Keratinocyte (primary cell): Measurements from ENCODE around the gene GPR152. TPM values are rescaled to one million over a fixed set of nuclear protein-coding genes. Genes with fewer than 3 reads are reported as not detected.

Experiments
- DNase-seq: peaks from one replicate; pipeline ENCODE4 v3.0.0-alpha.2; 2011; ENCODE audit warnings: low read depth, missing footprints, low spot score
- FAIRE-seq: peaks from 2 replicates; lab custom pipeline; 2011; peaks lifted over from hg19 to GRCh38; lab: Jason Lieb, UNC
- H2AFZ ChIP-seq: 2 replicates; pipeline ENCODE4 v1.6.0; 2012; ENCODE audit warnings: low read length, control low read depth, inconsistent platforms; ENCODE audit not compliant: control insufficient read depth
- H3K27ac ChIP-seq: 2 replicates; pipeline ENCODE4 v1.5.1; 2011; ENCODE audit warnings: low read length; ENCODE audit not compliant: control insufficient read depth, insufficient read depth
- H3K27me3 ChIP-seq: 3 replicates; pipeline ENCODE4 v1.6.0; 2011; ENCODE audit warnings: low read length; ENCODE audit not compliant: control insufficient read depth, insufficient read depth; ENCODE audit errors: extremely low read depth
- H3K36me3 ChIP-seq, 2 experiments: 2 replicates in 1 of 2; 3 replicates in 1 of 2; pipeline ENCODE4 v1.5.1; 2011; ENCODE audit warnings: low read length in 2 of 2, mild to moderate bottlenecking in 1 of 2; ENCODE audit not compliant: control insufficient read depth in 2 of 2, insufficient read depth in 2 of 2; ENCODE audit errors: extremely low read depth in 1 of 2
- H3K4me1 ChIP-seq: 3 replicates; pipeline ENCODE4 v1.5.1; 2011; ENCODE audit warnings: low read length; ENCODE audit not compliant: control insufficient read depth, insufficient read depth; ENCODE audit errors: extremely low read depth
- H3K4me2 ChIP-seq: 3 replicates; pipeline ENCODE4 v1.6.0; 2011; ENCODE audit warnings: low read depth, low read length; ENCODE audit not compliant: control insufficient read depth, insufficient read depth; ENCODE audit errors: extremely low read depth
- H3K4me3 ChIP-seq, 3 experiments: fragments of 200-600 bp in 1 of 3; sonication (generic) in 1 of 3; 2 replicates in 2 of 3; 3 replicates in 1 of 3; pipeline ENCODE4 v1.5.1; 2011 to 2016; ENCODE audit warnings: low read length in 3 of 3, mild to moderate bottlenecking in 3 of 3, control low read depth in 2 of 3, inconsistent platforms in 1 of 3, low read depth in 1 of 3, mixed read lengths in 1 of 3, mixed run types in 1 of 3, moderate library complexity in 1 of 3; ENCODE audit not compliant: control insufficient read depth in 2 of 3, insufficient read depth in 2 of 3; ENCODE audit errors: extremely low read depth in 1 of 3
- H3K79me2 ChIP-seq: 2 replicates; pipeline ENCODE4 v1.6.0; 2012; ENCODE audit warnings: low read length; ENCODE audit not compliant: control insufficient read depth, insufficient read depth
- H3K9ac ChIP-seq: 3 replicates; pipeline ENCODE4 v1.6.0; 2011; ENCODE audit warnings: low read length; ENCODE audit not compliant: control insufficient read depth, insufficient read depth; ENCODE audit errors: extremely low read depth
- H3K9me1 ChIP-seq: 3 replicates; pipeline ENCODE4 v1.6.0; 2011; ENCODE audit warnings: low read length; ENCODE audit not compliant: control insufficient read depth, insufficient read depth; ENCODE audit errors: extremely low read depth
- H3K9me3 ChIP-seq: 2 replicates; pipeline ENCODE4 v1.5.1; 2012; ENCODE audit warnings: low read depth, low read length; ENCODE audit not compliant: control insufficient read depth
- H4K20me1 ChIP-seq: 3 replicates; pipeline ENCODE4 v1.6.0; 2011; ENCODE audit warnings: low read length; ENCODE audit not compliant: control insufficient read depth, insufficient read depth; ENCODE audit errors: extremely low read depth
- CTCF ChIP-seq, 3 experiments: IDR thresholded peaks in 1 of 3; conservative IDR thresholded peaks in 1 of 3; optimal IDR thresholded peaks in 1 of 3; 2 replicates in 2 of 3; 3 replicates in 1 of 3; pipeline versions ENCODE3 to v1.5.1; 2011; ENCODE audit warnings: low read length in 3 of 3, mild to moderate bottlenecking in 3 of 3, moderate library complexity in 2 of 3, control low read depth in 1 of 3, inconsistent platforms in 1 of 3; ENCODE audit not compliant: insufficient read depth in 2 of 3; ENCODE audit errors: extremely low read depth in 1 of 3
- EZH2 ChIP-seq: IDR thresholded peaks from one replicate; pipeline ENCODE4 v1.6.1; 2012; ENCODE audit warnings: inconsistent platforms, mild to moderate bottlenecking, low read length, moderate library complexity
- dilution Hi-C: fragments of 300-500 bp; cut with MboI; formaldehyde crosslinking; loops from one replicate; pipeline ENCODE4 v1.7.0; 2020; ENCODE audit warnings: low sequenced_read_pairs; ENCODE audit not compliant: extremely low pct_ligation_motif_present
- polyA plus RNA-seq, 5 experiments: library from polyadenylated mRNA; depleted of rRNA in 3 of 5; stranded (reverse) in 3 of 5; stranded (forward) in 1 of 5; unstranded in 1 of 5; fragments of >200 nt; gene quantifications; 1 replicate in 1 of 5; 2 replicates in 3 of 5; 3 replicates in 1 of 5; pipeline versions ENCODE4 v1.2.1 to v1.2.3, GENCODE V29; 2011 to 2012; ENCODE audit warnings: missing spikeins in 2 of 5, low read depth in 1 of 5, low replicate concordance in 1 of 5

Gene GPR152
- polyA plus RNA-seq, 1 donor (not counting 4 experiments of a cell fraction or from before 2014, with no cell fraction given) = not detected

GRCh38 chr11:67419325-67420049 is 33.0 kb downstream of the GPR152 start:
- H4K20me1 ChIP-seq = no peaks in the 10 kb centered on the region
- H3K4me2 ChIP-seq = no peak overlapping the region
- no peak overlapping the region for H3K27ac ChIP-seq
- no peak for TF ChIP-seq EZH2
- TF ChIP-seq CTCF (optimal IDR thresholded peaks at IDR 0.05 in 1 of 3, IDR thresholded peaks at IDR 0.05 in 1 of 3, conservative IDR thresholded peaks at IDR 0.05 in 1 of 3; ENCODE audit: extremely low read depth in 1 of 3, insufficient read depth in 2 of 3, low read length in 3 of 3) = no peak
- H3K9me1 ChIP-seq = no peaks in the 10 kb centered on the region
- H3K4me1 ChIP-seq = peaks cover 22% of the 10 kb centered on the region
- no peak for FAIRE-seq
- no peak overlapping the region for H2AFZ ChIP-seq
- dilution Hi-C loops = no loop called here
- no peak for DNase-seq
- no peaks in the 10 kb centered on the region for H3K36me3 ChIP-seq
- no peak overlapping the region for H3K9ac ChIP-seq
- H3K27me3 ChIP-seq = peaks cover 12% of the 10 kb centered on the region
- H3K9me3 ChIP-seq = no peaks in the 10 kb centered on the region
- no peak overlapping the region for H3K4me3 ChIP-seq
- no peaks in the 10 kb centered on the region for H3K79me2 ChIP-seq

- Histone ChIP-seq H3K27ac (no peak overlapping the region), H3K9me3 (no peaks in the 10 kb centered on the region), H3K4me2 (no peak overlapping the region), H3K4me1 (peaks cover 22% of the 10 kb centered on the region), H3K27me3 (peaks cover 12% of the 10 kb centered on the region), H4K20me1 (no peaks in the 10 kb centered on the region), H3K79me2 (no peaks in the 10 kb centered on the region), H2AFZ (no peak overlapping the region), H3K4me3 (no peak overlapping the region), H3K36me3 (no peaks in the 10 kb centered on the region), H3K9me1 (no peaks in the 10 kb centered on the region), H3K9ac (no peak overlapping the region)
- TF ChIP-seq CTCF (optimal IDR thresholded peaks at IDR 0.05 in 1 of 3, IDR thresholded peaks at IDR 0.05 in 1 of 3, conservative IDR thresholded peaks at IDR 0.05 in 1 of 3; ENCODE audit: extremely low read depth in 1 of 3, insufficient read depth in 2 of 3, low read length in 3 of 3) (no peak), EZH2 (no peak)
- FAIRE-seq (no peak), DNase-seq (no peak)
- dilution Hi-C loops = no loop called here
Measured at GRCh38 chr11:67418476-67419281, 33.9 kb downstream of the GPR152 start.
